SU-DHL-6 (cell line): Measurements from ENCODE around the gene STXBP5.

Experiments
- CTCF ChIP-seq: fragments of 200-600 bp; sonication (generic); IDR thresholded peaks from one replicate; pipeline ENCODE4 v1.5.1; 2017; ENCODE audit warnings: antibody characterized with exemption, mild to moderate bottlenecking, low read length, moderate library complexity; ENCODE audit not compliant: insufficient read depth, poor library complexity, severe bottlenecking
- EZH2phosphoT487 ChIP-seq: fragments of 200-600 bp; sonication (generic), shearing (Covaris generic); conservative IDR thresholded peaks from 2 replicates; pipeline ENCODE4 v1.6.1; 2018; ENCODE audit warnings: mild to moderate bottlenecking, antibody characterized with exemption, low read length, moderate library complexity, mixed read lengths

GRCh38 chr6:147158881-147159280 lies 45.3 kb upstream of the STXBP5 start:
- TF ChIP-seq CTCF (no peak), EZH2phosphoT487 (no peak)
